GM20431 (cell line): Measurements from ENCODE around the gene ATL2.

Experiments used
- in situ Hi-C: fragments of 300-500 bp; cut with MseI, MboI; formaldehyde crosslinking; loops from one replicate; pipeline ENCODE4 v1.15.0; 2020; ENCODE audit warnings: low sequenced_read_pairs; ENCODE audit not compliant: unreplicated experiment

Gene ATL2

DNA sequence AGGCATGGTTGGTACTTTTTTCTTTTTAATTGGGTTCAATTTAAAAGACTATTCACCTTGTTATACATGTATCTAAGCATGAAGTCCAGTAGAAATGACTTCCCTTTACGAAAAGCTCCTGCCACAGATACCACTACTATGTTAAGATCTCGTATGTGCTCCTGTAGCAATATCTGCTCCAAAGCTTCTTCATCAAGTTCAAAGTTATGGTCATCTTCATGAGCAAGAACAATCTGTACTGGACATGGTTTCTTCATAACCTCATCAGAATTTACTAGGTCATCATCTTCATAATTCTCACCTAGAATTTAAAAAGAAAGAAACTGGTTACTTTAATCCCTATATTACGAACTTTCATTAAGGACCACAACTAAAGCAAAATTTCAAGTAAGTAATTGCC lies 33.9 kb downstream of the ATL2 start:
- in situ Hi-C loops: no loop called here

DNA sequence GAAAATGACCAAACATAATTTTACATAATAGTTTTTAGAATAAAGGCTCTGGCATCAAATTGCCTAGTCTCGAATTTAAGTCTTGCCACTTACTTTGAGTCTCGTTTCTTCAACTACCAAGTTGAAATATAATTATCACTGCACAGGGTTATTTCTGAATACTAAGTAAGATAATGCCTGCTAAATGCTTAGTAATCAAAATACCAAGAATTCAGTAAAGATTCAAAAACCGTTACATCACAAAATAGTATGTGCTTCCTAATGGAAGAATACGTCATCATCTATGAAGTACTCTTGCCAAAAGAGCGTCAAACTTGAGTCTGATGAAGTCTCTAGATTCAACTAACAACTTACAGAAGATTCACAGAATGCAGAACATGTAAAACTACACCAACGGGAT lies 40.5 kb downstream of the ATL2 start:
- in situ Hi-C loops: no loop called here

DNA sequence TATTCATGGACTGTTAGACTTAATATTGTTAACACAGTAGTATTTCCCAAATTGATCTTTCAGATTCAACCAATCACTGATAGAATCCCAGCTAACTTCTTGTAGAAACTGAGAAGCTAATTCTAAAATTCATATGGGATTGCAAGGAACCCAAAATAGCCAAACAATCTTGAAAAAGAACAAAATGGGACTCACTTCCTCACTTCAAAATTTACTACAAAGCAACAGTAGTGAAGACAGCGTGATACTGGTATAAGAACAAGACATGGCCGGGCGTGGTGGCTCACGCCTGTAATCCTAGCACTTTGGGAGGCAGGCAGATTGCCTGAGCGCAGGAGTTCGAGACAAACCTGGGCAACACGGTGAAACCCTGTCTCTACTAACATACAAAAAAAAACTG lies 46.3 kb downstream of the ATL2 start:
- in situ Hi-C loops: no loop called here

DNA sequence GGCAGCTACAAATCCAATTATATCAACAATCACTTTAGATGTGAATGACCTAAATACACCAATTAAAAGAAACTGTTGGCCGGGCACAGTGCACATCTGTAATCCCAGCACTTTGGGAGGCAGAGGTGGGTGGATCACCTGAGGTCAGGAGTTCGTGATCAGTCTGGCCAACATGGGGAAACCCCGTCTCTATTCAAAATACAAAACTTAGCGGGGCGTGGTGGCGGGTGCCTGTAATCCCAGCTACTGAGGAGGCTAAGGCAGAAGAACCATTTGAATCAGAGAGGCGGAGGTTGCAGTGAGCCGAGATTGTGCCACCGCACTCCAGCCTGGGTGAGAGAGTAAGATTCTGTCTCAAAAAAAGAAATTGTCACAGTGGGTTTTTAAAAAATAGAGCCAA lies 49.5 kb downstream of the ATL2 start:
- in situ Hi-C loops: no loop called here

DNA sequence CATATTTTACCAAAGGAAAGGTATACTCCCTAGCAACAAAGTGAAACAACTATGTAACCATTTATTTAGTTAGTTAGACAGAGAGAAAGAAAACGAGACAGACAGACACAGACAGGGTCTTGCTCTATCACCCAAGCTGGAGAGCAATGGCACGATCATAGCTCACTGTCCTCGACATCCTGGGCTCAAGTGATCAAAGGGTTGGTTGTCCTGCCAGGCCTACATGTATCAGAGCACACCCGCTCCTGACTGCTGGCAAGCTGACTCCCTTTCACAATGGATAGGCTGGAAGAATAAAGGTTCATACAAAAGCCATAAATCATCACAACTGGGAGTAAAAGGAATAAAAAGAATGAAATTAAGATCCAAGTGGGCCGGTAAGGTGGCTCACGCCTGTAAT lies 53.5 kb downstream of the ATL2 start:
- in situ Hi-C loops: no loop called here

- in situ Hi-C loops: no loop called here
Observed at GRCh38 chr2:38322224-38322914, 54.7 kb downstream of the ATL2 start.

DNA sequence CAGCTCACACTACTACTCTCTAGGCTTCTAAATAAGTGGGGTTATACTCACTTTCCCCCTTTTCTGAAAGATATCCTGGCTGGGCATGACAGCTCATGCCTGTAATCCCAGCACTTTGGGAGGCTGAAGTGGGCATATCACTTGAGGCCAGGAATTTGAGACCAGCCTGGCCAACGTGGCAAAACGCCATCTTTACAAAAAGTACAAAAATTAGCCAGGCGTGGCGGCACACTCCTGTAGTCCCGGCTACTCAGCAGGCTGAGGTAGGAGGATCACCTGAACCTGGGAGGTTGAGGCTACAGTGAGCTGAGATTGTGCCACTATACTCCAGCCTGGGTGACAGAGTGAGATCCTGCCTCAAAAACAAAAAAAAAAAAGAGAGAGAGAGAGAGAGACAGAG lies 57.8 kb downstream of the ATL2 start:
- in situ Hi-C loops: loop anchor here (10.0 kb wide), 1 partner anchor 186 kb away; no protein-coding TSS in a partner anchor

DNA sequence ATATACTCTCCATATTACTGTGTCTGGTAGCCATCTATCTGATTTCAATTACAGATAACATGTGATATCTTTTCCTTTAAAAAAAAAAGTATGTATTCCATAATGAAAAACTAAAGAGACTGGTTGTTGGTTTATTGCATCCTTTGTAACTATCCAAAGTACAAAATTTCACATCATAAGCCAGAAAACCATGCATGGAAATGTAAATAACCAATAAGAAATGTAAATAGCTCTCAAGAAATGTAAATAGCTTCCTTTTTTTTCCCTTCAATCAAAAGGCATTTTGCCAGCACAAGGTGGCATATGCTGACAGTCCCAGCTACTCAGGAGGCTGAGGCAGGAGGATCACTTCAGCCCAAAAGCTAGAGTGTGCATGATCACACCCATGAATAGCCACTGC lies 59.3 kb downstream of the ATL2 start:
- in situ Hi-C loops: loop anchor here (10.0 kb wide), 1 partner anchor 187 kb away; no protein-coding TSS in a partner anchor

DNA sequence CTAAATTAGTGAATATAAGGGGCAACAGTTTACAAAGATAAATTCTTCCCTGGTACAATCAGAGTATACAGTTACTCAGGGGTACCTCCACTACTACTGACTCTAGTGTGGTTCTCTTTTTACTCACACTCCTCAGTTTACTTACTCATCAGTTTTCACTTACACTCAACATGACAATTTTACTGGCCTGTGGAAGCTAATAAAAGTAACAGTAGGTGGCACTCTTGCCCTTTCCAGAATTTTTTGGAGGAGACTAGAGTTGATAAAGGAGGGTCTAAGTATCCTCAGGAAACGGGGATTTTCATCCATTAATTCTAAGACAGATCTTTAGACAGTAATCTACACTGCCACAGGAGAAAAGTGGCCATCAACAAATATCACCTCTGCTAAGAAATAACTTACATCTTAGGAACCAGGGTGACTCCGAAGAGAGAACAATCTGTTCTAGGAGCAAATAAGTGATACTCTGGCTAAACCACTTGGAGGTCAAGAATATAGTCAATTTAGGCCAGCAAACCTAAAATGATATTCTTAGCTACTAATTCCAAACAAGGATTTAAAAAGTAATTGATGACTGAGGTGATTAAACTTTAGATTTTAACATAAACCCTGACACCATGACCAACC lies 61.3 kb downstream of the ATL2 start:
- in situ Hi-C loops: loop anchor here (10.0 kb wide), 1 partner anchor 189 kb away; no protein-coding TSS in a partner anchor

DNA sequence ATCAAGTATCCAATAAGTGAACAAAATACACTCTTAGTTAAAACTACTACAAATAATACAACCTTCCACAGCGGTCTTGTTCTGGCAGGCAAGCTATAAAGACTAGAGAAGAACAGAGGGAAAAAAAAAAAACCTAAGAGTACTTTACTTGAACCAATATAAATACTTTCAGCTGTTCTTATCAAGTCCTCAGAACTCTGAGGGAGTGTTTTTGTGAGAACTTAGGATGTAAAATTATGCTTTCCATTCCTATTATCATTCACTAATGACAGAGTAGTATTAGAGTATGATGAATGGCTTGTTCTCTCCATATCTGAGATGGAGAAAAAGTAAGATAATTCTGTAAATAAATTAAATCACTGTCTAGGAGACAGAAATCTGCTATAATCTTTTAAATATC lies 68.3 kb downstream of the ATL2 start:
- in situ Hi-C loops: no loop called here

- in situ Hi-C loops: no loop called here
Observed at GRCh38 chr2:38301969-38302702, 74.9 kb downstream of the ATL2 start.

GRCh38 chr2:38301340-38301968 lies 75.6 kb downstream of the ATL2 start:
- in situ Hi-C loops: no loop called here

DNA sequence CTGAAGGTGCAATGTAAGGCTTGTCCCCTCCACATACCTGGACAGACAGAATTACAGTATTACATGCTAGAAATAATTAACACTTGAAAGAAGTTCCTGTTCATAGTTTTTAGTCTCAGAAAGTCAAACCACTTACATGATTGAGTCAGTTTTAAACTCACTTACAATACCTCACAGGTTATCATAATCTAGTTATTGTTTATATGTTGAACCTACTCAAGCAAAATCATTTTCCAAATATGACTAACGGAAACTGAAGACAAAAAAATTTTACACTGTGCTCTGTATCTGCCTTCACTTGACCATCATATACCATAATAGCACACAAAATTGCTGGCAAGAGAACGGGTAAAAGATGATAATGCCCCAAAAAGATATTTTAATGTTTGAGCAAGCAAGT lies 78.5 kb downstream of the ATL2 start:
- in situ Hi-C loops: loop anchor here (25.0 kb wide), 1 partner anchor 911 kb away; no protein-coding TSS in a partner anchor

- in situ Hi-C loops: loop anchor here (25.0 kb wide), 1 partner anchor 909 kb away; no protein-coding TSS in a partner anchor
Observed at GRCh38 chr2:38296197-38296780, 80.8 kb downstream of the ATL2 start.

GRCh38 chr2:38294597-38294996 lies 82.5 kb downstream of the ATL2 start:
- in situ Hi-C loops: loop anchor here (25.0 kb wide), 1 partner anchor 907 kb away; no protein-coding TSS in a partner anchor

DNA sequence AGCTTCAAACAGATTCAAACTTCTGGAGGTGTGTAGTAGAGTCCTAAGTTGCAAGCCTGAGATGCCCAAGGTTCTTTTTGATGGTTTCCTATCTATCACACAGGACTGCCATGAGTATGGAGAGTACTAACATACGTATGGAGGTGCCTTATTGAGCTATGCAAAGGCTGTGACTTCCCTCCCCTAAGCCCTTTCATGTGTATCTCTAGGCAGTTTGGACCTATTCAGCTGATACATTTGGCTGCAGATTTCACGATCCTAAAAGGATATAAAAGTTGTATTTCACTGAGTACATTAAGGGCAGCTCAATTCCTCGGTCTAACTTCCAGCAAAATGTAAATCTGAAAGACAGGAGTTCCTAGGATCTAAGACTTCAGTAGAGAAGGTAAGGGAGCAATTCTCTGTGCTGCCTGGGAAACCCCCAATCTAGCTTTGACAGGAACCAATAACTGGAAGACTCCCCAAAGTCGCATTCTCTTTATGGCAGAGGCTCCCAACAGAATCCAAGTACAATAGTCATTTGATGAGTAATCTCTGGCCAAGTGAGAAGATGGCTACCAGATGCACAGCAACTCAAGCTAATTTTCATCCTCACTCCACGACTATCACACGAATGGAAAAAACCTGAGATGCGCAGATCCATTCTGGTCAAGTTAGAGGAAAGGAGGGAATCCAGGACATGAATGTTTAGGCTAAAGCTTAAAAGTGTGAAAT lies 83.8 kb downstream of the ATL2 start:
- in situ Hi-C loops: loop anchor here (25.0 kb wide), 1 partner anchor 906 kb away; no protein-coding TSS in a partner anchor

- in situ Hi-C loops: loop anchor here (25.0 kb wide), 1 partner anchor 903 kb away; no protein-coding TSS in a partner anchor
Observed at GRCh38 chr2:38290332-38290731, 86.7 kb downstream of the ATL2 start.

DNA sequence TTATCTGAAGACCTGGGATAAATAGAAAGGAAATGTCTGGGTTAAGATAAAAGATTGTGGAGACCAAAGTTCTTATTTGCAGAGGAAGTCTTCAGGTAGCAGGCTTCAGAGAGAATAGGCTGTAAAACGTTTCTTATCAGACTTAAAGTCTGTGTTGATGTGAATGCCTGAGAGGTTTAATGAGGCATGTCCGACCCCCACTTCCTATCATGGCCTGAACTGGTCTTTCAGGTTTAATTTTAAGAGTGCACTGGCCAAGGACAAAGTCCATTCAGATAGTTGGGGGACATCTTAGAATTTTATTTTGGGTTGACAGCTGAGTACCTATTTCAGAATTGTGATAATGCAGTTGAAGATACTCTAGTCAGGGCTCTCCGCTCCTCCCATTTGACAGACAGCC lies 92.1 kb downstream of the ATL2 start:
- in situ Hi-C loops: loop anchor here (25.0 kb wide), 1 partner anchor 898 kb away; no protein-coding TSS in a partner anchor

DNA sequence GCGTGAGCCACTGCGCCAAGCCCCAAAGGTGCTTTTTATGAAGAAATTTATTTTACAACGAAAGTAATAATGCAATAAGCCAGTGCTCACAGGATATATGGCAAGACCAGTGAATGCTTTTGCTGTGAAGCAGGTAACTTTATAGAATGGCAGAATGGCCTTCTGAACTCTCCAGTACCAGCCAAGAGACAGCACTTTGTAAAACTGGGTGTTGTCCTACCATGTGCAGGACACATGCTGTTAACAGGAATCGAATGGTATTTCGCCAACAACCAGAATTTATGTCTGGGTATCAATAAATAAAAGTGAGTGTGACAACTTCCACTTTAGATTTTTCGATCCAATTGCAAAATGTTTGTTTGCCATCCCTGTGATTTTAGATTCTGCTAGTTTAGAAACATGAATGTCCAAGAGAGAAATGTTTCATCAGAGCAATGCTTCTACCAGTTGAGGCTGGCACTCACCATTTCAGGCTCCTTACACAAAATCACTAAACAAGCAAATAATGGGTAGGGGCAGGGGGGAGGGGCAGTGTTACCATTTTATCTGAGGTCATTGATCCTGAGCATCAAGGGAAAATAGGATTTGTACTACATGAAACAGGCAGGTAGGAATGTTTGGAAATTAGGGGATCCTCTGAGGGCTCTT lies 95.9 kb downstream of the ATL2 start:
- in situ Hi-C loops: loop anchor here (25.0 kb wide), 1 partner anchor 894 kb away; no protein-coding TSS in a partner anchor
